Measurements from ENCODE around the gene FRAS1.

- no peak for TF ChIP-seq CTCF (conservative IDR thresholded peaks at IDR 0.05)
- TF ChIP-seq EZH2 (IDR thresholded peaks at IDR 0.05; ENCODE audit: low read depth) = no peak
Observed at GRCh38 chr4:78267790-78268189, 210.7 kb downstream of the FRAS1 start.
